ENCODE data around the gene REC8.

Gene REC8

DNA sequence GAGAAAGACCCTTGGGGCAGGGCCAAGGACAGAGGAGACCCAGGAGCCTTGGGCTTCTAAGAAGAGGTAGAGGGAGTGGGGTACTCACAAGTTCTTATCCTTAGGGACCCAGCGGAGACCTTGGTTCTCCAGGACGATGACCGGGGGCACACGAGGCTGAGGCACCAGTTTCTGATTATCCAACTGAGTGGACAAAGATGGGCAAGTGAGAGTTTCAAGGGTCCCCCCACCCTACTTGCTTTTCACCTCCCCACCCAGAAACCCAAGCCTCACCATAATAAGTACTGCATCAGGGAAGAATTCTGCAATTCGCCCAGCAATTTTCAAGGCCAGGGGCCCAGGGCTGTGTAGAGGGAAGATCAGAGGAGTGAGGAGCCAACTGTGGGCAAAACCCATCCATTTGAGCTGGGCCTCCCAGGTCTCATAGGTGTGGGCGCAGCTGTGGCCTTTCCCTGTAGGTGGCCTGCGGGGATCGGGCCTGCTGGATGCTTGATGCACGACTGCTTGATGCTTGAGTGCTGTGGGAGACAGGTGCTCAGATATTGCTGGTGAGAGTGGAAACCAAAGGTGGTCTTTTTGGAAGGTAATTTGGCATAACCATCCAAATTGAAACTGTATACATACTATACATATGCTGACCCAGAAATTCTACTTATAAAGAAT is 32.5 kb upstream of the REC8 start:
- no peak for TF ChIP-seq CTCF (IDR thresholded peaks at IDR 0.05; ENCODE audit: low read length, missing control alignments)
- no peak overlapping the region for H3K4me3 ChIP-seq (replicated peaks; ENCODE audit: low read depth, low read length)
- DNase-seq (ENCODE audit: low read depth) = no peak

- peak; percentile 99 for DNase-seq (ENCODE audit: low read depth)
- peak; percentile 36 for TF ChIP-seq CTCF (IDR thresholded peaks at IDR 0.05; ENCODE audit: low read length, missing control alignments)
- peak within 1 kb of the TSS; percentile 84 for H3K4me3 ChIP-seq (replicated peaks; ENCODE audit: low read depth, low read length)
Observed at GRCh38 chr14:24141097-24141880, 30.6 kb upstream of the REC8 start, which contains the start of gene EMC9. Gene EMC9, minus strand, starts transcription at chr14:24141591. Its CDS starts 287 bp downstream, at chr14:24141304.

DNA sequence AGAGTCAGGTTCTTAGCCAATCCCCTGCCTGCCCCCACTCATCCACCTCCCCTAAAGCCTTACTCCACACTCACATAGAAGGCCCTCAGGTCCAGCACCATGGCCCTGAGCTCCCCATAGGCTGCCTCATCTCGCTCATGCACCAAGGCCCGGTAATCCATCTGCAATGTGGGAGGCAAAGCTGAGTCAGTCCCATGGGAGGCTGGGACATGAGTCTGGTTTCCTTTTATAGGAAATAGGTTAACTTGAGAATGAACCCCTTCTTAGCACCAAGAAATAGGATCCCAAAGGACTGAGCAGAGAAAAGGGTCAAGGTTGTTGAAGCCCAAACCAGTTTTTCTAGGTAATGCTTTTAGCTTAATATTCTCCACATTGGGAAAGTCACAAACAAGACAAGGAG is 28.4 kb upstream of the REC8 start:
- no peak for DNase-seq (ENCODE audit: low read depth)
- TF ChIP-seq CTCF (IDR thresholded peaks at IDR 0.05; ENCODE audit: low read length, missing control alignments) = no peak
- H3K4me3 ChIP-seq (replicated peaks; ENCODE audit: low read depth, low read length) = no peak overlapping the region

GRCh38 chr14:24144451-24144850 is 27.4 kb upstream of the REC8 start:
- DNase-seq (ENCODE audit: low read depth) = no peak
- TF ChIP-seq CTCF (IDR thresholded peaks at IDR 0.05; ENCODE audit: low read length, missing control alignments) = no peak
- no peak overlapping the region for H3K4me3 ChIP-seq (replicated peaks; ENCODE audit: low read depth, low read length)

- DNase-seq (ENCODE audit: low read depth) = no peak
- peak overlapping the region; percentile 7 for H3K4me3 ChIP-seq (replicated peaks; ENCODE audit: low read depth, low read length)
- TF ChIP-seq CTCF (IDR thresholded peaks at IDR 0.05; ENCODE audit: low read length, missing control alignments) = no peak
Observed at GRCh38 chr14:24145219-24145618, 26.7 kb upstream of the REC8 start.

- H3K4me3 ChIP-seq (replicated peaks; ENCODE audit: low read depth, low read length) = peak overlapping the region; percentile 90
- no peak for DNase-seq (ENCODE audit: low read depth)
- TF ChIP-seq CTCF (IDR thresholded peaks at IDR 0.05; ENCODE audit: low read length, missing control alignments) = no peak
Observed at GRCh38 chr14:24145690-24146452, 26.0 kb upstream of the REC8 start.
